Ovary (tissue), 3 donors: ENCODE measurements around the gene GABPB2.

Experiments used
- EP300 ChIP-seq: sonication (generic); formaldehyde crosslinking; IDR thresholded peaks from one replicate; pipeline ENCODE4 v1.6.1; 2017; ENCODE audit warnings: antibody characterized with exemption
- POLR2A ChIP-seq: fragments of 450-650 bp; IDR thresholded peaks from one replicate; pipeline ENCODE4 v1.6.1; 2017; ENCODE audit warnings: antibody characterized with exemption, mild to moderate bottlenecking, moderate library complexity
- TF ChIP-seq, protein P1 (sequence below), 3 donors: fragments of 450-650 bp in 2 of 3; fragments of 200-600 bp in 1 of 3; IDR thresholded peaks; one replicate each; pipeline versions ENCODE4 v1.5.1 to v1.8.0; 2016 to 2022; ENCODE audit warnings: antibody characterized with exemption in 3 of 3, mild to moderate bottlenecking in 1 of 3
- donor health status: DM: no; HTN: no; CAD: no.

DNA sequence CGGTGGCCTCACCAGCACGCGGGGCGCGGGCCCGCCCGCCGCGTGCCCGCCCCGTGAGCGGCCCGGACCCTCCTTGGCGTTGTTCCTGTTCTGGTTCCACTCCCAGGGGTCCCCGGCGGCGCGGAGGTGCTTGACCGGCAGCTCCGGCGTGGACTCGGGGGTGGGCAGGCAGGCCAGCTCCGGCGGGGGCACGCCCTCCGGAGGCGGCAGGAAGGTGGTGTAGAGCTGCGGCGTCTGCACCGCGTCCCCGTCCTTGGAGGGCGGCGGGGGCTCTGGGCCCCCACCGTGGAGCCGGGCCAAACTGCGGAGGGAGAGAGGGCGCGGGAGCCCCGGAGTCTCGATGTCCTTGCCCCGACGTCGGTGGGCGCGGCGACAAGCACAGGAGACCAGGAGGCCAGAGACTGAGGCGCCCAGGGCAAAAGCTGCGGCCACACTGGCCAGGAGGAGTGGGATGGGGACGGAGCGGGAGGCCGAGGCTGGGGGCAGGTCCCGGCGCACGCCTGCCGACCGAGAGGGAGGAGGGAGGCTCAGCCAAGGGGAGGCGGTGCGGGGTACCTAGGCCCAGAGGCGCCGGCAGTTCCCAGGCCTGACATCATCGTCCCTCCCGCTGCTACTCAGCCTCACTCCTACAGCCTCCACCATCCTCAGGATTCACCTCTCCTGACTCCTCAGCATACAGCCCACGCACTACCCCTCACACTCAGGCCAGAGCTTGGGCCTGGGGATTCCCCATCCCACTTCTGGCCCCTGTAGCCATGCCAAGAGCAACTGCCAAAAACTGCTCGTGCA lies 62.7 kb downstream of the GABPB2 start:
- TF ChIP-seq, protein P1, sequence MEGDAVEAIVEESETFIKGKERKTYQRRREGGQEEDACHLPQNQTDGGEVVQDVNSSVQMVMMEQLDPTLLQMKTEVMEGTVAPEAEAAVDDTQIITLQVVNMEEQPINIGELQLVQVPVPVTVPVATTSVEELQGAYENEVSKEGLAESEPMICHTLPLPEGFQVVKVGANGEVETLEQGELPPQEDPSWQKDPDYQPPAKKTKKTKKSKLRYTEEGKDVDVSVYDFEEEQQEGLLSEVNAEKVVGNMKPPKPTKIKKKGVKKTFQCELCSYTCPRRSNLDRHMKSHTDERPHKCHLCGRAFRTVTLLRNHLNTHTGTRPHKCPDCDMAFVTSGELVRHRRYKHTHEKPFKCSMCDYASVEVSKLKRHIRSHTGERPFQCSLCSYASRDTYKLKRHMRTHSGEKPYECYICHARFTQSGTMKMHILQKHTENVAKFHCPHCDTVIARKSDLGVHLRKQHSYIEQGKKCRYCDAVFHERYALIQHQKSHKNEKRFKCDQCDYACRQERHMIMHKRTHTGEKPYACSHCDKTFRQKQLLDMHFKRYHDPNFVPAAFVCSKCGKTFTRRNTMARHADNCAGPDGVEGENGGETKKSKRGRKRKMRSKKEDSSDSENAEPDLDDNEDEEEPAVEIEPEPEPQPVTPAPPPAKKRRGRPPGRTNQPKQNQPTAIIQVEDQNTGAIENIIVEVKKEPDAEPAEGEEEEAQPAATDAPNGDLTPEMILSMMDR (IDR thresholded peaks at IDR 0.05), result no peak
- no peak for TF ChIP-seq POLR2A
- TF ChIP-seq EP300, result no peak
